ENCODE measurements around the gene GLIS1. TPM values are rescaled to one million over a fixed set of nuclear protein-coding genes. Genes with fewer than 3 reads are reported as not detected.

The GLIS1 gene
- polyA plus RNA-seq, 1 experiment: 1.9 TPM

GRCh38 chr1:53644909-53645689 is 93.9 kb downstream of the GLIS1 start:
- Histone ChIP-seq H3K36me3 (ENCODE audit: control insufficient read depth, insufficient read depth, low read length) (no peaks in the 10 kb centered on the region), H3K27me3 (ENCODE audit: control insufficient read depth, insufficient read depth, low read length) (no peaks in the 10 kb centered on the region), H3K4me3 (ENCODE audit: low read depth, low read length) (no peak overlapping the region)
- no peak for TF ChIP-seq CTCF (IDR thresholded peaks at IDR 0.05; ENCODE audit: insufficient read depth, low read depth, low read length)
- DNase-seq (ENCODE audit: low read depth): no peak
- ChIA-PET POLR2A (no interaction called here), CTCF (no interaction called here)

- no peak for TF ChIP-seq CTCF (IDR thresholded peaks at IDR 0.05; ENCODE audit: insufficient read depth, low read depth, low read length)
- Histone ChIP-seq H3K36me3 (ENCODE audit: control insufficient read depth, insufficient read depth, low read length) (no peaks in the 10 kb centered on the region), H3K4me3 (ENCODE audit: low read depth, low read length) (no peak overlapping the region), H3K27me3 (ENCODE audit: control insufficient read depth, insufficient read depth, low read length) (no peaks in the 10 kb centered on the region)
- CTCF ChIA-PET: interaction anchor here (1.0 kb wide), 1 partner anchor 17 kb away, joined by 3 read pairs; no protein-coding TSS in a partner anchor
- POLR2A ChIA-PET: no interaction called here
- DNase-seq (ENCODE audit: low read depth): no peak
Measured at GRCh38 chr1:53644496-53644895, 94.5 kb downstream of the GLIS1 start.

GRCh38 chr1:53643881-53644390 is 95.0 kb downstream of the GLIS1 start:
- DNase-seq (ENCODE audit: low read depth): no peak
- POLR2A ChIA-PET: no interaction called here
- Histone ChIP-seq H3K4me3 (ENCODE audit: low read depth, low read length) (no peak overlapping the region), H3K36me3 (ENCODE audit: control insufficient read depth, insufficient read depth, low read length) (no peaks in the 10 kb centered on the region), H3K27me3 (ENCODE audit: control insufficient read depth, insufficient read depth, low read length) (no peaks in the 10 kb centered on the region)
- TF ChIP-seq CTCF (IDR thresholded peaks at IDR 0.05; ENCODE audit: insufficient read depth, low read depth, low read length): no peak
- CTCF ChIA-PET: interaction anchor here (1.0 kb wide), 1 partner anchor 17 kb away, joined by 3 read pairs; no protein-coding TSS in a partner anchor

DNA sequence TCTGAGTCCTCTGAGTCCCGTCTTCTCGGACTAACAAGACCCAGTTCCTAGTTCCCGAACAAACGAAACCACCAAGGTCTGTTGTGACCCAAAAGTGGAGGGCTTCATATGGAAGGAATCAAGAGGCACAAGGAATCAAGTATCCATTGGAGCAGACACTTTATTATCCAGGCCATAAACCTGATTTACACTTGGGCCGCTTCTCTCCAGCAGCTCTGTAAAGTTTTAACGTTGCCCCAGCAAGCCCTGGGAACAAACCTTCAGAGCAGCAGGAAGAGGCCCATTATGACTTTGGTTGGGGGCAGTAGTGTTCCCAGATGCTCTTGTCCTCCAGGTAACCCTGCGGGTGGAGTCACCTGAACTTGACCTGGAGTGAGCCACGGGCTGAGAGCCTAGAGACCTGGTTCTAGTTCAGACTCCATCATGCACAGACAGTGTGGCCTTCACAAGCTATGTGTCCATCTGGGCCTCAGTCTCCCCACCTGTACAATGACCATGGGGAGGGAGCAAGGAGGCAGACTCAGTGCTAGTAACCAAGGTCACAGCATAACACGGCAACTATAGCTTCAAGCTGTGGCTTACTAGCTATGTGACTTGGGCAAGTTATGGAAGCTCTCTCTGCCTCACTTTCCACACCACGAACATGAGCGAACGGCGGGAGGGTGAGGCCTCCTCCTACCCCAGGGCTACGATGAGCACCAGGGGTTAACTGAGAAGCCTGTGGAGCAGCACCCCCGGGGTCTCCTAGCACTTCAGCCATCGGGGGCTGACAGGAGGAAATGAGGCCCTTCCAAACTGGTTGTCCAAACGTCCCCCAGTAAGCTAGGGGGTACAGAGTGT is 95.7 kb downstream of the GLIS1 start:
- H3K36me3 ChIP-seq (ENCODE audit: control insufficient read depth, insufficient read depth, low read length): no peaks in the 10 kb centered on the region; the same call in 1 of the 2 replicates
- ChIA-PET CTCF (interaction anchor here (1.0 to 1.1 kb wide), 2 partner anchors 9 to 16 kb away, joined by 3 to 4 read pairs; no protein-coding TSS in a partner anchor), POLR2A (interaction anchor here (0.6 kb wide), 1 partner anchor 711 kb away, joined by 6 read pairs; no protein-coding TSS in a partner anchor)
- H3K27me3 ChIP-seq (ENCODE audit: control insufficient read depth, insufficient read depth, low read length): no peaks in the 10 kb centered on the region
- TF ChIP-seq CTCF (IDR thresholded peaks at IDR 0.05; ENCODE audit: insufficient read depth, low read depth, low read length): no peak
- H3K4me3 ChIP-seq (ENCODE audit: low read depth, low read length): no peak overlapping the region
- DNase-seq (ENCODE audit: low read depth): no peak

DNA sequence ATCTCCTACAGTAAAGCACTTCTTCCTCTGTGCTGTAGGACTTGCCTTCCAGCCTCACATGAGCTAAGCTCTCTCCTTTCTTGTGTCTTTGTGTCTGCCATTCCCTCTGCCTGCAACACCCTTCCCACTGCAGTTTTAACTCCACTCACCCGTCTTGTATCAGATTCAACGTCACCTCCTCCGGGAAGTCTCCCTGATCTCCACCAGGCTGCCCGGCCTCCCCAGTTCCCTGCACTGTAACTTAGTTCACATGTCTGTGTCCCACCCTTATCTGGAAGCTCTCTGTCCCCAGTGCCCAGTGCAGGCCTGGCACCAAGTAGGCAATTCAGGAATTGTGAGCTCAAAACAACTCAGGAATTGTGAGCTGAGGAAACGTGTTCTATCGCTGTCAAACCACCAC is 96.4 kb downstream of the GLIS1 start:
- CTCF ChIA-PET: interaction anchor here (1.1 kb wide), 1 partner anchor 10 kb away, joined by 4 read pairs; no protein-coding TSS in a partner anchor
- no peak for DNase-seq (ENCODE audit: low read depth)
- no peak overlapping the region for H3K4me3 ChIP-seq (ENCODE audit: low read depth, low read length)
- POLR2A ChIA-PET: no interaction called here
- H3K27me3 ChIP-seq (ENCODE audit: control insufficient read depth, insufficient read depth, low read length): no peaks in the 10 kb centered on the region
- no peaks in the 10 kb centered on the region; the same call in 1 of the 2 replicates for H3K36me3 ChIP-seq (ENCODE audit: control insufficient read depth, insufficient read depth, low read length)
- TF ChIP-seq CTCF (IDR thresholded peaks at IDR 0.05; ENCODE audit: insufficient read depth, low read depth, low read length): no peak

Measured in BJ (cell line).